ENCODE results near the gene LCP2. TPM values are rescaled to one million over a fixed set of nuclear protein-coding genes. Genes with fewer than 3 reads are reported as not detected.
A peak's percentile ranks its signal among the peaks of the same experiment; 100 is the strongest.

The LCP2 gene
- total and polyA plus RNA-seq, 2 donors from 2014 or later, result 4.6 to 48.8 TPM

- H3K36me3 ChIP-seq (ENCODE audit: control insufficient read depth in 2 of 3, insufficient read depth in 3 of 3, low read length in 3 of 3), result no peaks in the 10 kb centered on the region
- DNase-seq, result no peak
- H3K4me3 ChIP-seq (ENCODE audit: low read length in 3 of 3), result no peak overlapping the region
- TF ChIP-seq, protein P1, sequence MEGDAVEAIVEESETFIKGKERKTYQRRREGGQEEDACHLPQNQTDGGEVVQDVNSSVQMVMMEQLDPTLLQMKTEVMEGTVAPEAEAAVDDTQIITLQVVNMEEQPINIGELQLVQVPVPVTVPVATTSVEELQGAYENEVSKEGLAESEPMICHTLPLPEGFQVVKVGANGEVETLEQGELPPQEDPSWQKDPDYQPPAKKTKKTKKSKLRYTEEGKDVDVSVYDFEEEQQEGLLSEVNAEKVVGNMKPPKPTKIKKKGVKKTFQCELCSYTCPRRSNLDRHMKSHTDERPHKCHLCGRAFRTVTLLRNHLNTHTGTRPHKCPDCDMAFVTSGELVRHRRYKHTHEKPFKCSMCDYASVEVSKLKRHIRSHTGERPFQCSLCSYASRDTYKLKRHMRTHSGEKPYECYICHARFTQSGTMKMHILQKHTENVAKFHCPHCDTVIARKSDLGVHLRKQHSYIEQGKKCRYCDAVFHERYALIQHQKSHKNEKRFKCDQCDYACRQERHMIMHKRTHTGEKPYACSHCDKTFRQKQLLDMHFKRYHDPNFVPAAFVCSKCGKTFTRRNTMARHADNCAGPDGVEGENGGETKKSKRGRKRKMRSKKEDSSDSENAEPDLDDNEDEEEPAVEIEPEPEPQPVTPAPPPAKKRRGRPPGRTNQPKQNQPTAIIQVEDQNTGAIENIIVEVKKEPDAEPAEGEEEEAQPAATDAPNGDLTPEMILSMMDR (IDR thresholded peaks at IDR 0.05; ENCODE audit: borderline replicate concordance, extremely low read depth, insufficient read depth), result no peak
- FAIRE-seq, result no peak
- H3K9ac ChIP-seq (ENCODE audit: low read length in 3 of 3), result no peak overlapping the region
- intact Hi-C loops (cut with DNase I), result no loop called here
- H3K27ac ChIP-seq (ENCODE audit: low read depth in 2 of 2, low read length in 2 of 2), result no peak overlapping the region
- no peaks in the 10 kb centered on the region for H3K9me3 ChIP-seq (ENCODE audit: control insufficient read depth in 2 of 3, insufficient read depth in 1 of 3, low read length in 3 of 3)
- peaks cover 0 to 9% (median 0%) of the 10 kb centered on the region in 3 donors for H3K4me1 ChIP-seq (ENCODE audit: control insufficient read depth in 2 of 3, insufficient read depth in 2 of 3, low read depth in 1 of 3, low read length in 3 of 3)
- H3K27me3 ChIP-seq (ENCODE audit: control insufficient read depth, insufficient read depth, low read length), result no peaks in the 10 kb centered on the region
Measured at GRCh38 chr5:170273968-170274710, 23.4 kb downstream of the LCP2 start.

- Histone ChIP-seq H3K27ac (ENCODE audit: low read depth in 2 of 2, low read length in 2 of 2) (no peak overlapping the region), H3K9ac (ENCODE audit: low read length in 3 of 3) (no peak overlapping the region), H3K36me3 (ENCODE audit: control insufficient read depth in 2 of 3, insufficient read depth in 3 of 3, low read length in 3 of 3) (no peaks in the 10 kb centered on the region), H3K4me3 (ENCODE audit: low read length in 3 of 3) (no peak overlapping the region), H3K27me3 (ENCODE audit: control insufficient read depth, insufficient read depth, low read length) (no peaks in the 10 kb centered on the region), H3K9me3 (ENCODE audit: control insufficient read depth in 2 of 3, insufficient read depth in 1 of 3, low read length in 3 of 3) (no peaks in the 10 kb centered on the region), H3K4me1 (ENCODE audit: control insufficient read depth in 2 of 3, insufficient read depth in 2 of 3, low read depth in 1 of 3, low read length in 3 of 3) (peaks cover 0 to 7% (median 4%) of the 10 kb centered on the region in 3 donors)
- TF ChIP-seq, protein P1 (IDR thresholded peaks at IDR 0.05; ENCODE audit: borderline replicate concordance, extremely low read depth, insufficient read depth), result no peak
- FAIRE-seq (no peak), DNase-seq (no peak)
- intact Hi-C loops (cut with DNase I), result no loop called here
Measured at GRCh38 chr5:170270293-170271069, 27.1 kb downstream of the LCP2 start.

DNA sequence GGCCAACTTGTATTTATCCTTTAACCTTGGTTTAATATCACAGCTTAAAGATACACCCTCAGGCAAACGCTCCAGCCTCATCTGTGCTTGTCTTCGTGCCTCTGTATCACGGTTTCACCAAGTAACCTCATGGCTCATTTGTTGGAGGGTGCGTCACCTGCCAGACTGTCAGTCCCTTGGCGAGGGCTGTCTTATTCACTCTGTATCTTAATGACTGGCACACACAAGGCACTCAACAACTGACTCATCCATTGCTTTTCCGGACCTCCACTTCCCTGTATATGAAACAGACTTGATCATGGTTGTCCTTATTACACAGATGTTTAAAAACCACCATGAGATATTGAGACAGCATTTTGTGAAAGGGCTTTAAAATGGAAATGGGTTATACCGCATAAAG, 28.0 kb downstream of the LCP2 start:
- TF ChIP-seq, protein P1 (IDR thresholded peaks at IDR 0.05; ENCODE audit: borderline replicate concordance, extremely low read depth, insufficient read depth), result no peak
- FAIRE-seq, result no peak
- Histone ChIP-seq H3K4me3 (ENCODE audit: low read length in 3 of 3) (no peak overlapping the region), H3K4me1 (ENCODE audit: control insufficient read depth in 2 of 3, insufficient read depth in 2 of 3, low read depth in 1 of 3, low read length in 3 of 3) (peaks cover 0 to 7% (median 4%) of the 10 kb centered on the region in 3 donors), H3K36me3 (ENCODE audit: control insufficient read depth in 2 of 3, insufficient read depth in 3 of 3, low read length in 3 of 3) (no peaks in the 10 kb centered on the region), H3K27ac (ENCODE audit: low read depth in 2 of 2, low read length in 2 of 2) (peak overlapping the region in 1 of 2 donors; percentile 1), H3K27me3 (ENCODE audit: control insufficient read depth, insufficient read depth, low read length) (no peaks in the 10 kb centered on the region), H3K9ac (ENCODE audit: low read length in 3 of 3) (no peak overlapping the region), H3K9me3 (ENCODE audit: control insufficient read depth in 2 of 3, insufficient read depth in 1 of 3, low read length in 3 of 3) (no peaks in the 10 kb centered on the region)
- intact Hi-C loops (cut with DNase I), result no loop called here
- no peak for DNase-seq

Data from kidney (tissue), 14 donors.